Loucy (cell line): Measurements from ENCODE around the gene COA1.

Experiments
- H2AFZ ChIP-seq: fragments of 200-600 bp; sonication (generic); 2 replicates; pipeline ENCODE4 v1.6.0; 2016; ENCODE audit warnings: antibody characterized with exemption, mild to moderate bottlenecking, low read length, moderate library complexity
- H3F3A ChIP-seq: fragments of 200-600 bp; 2 replicates; pipeline ENCODE4 v1.6.0; 2016; ENCODE audit warnings: antibody characterized with exemption, low read depth, mild to moderate bottlenecking
- H3K27me3 ChIP-seq: fragments of 200-600 bp; sonication (generic); 2 replicates; pipeline ENCODE4 v1.6.1; 2014; ENCODE audit warnings: low read length, mild to moderate bottlenecking; ENCODE audit not compliant: insufficient read depth, poor library complexity, severe bottlenecking
- H3K36me3 ChIP-seq: fragments of 200-600 bp; sonication (generic); 2 replicates; pipeline ENCODE4 v1.6.1; 2016; ENCODE audit warnings: low read length; ENCODE audit not compliant: insufficient read depth
- H3K4me1 ChIP-seq: fragments of 200-600 bp; sonication (generic); 2 replicates; pipeline ENCODE4 v1.5.1; 2014; ENCODE audit warnings: low read length, mild to moderate bottlenecking; ENCODE audit not compliant: insufficient read depth, poor library complexity, severe bottlenecking
- H3K4me2 ChIP-seq: fragments of 200-600 bp; sonication (generic); 2 replicates; pipeline ENCODE4 v1.6.0; 2014; ENCODE audit warnings: antibody characterized with exemption, low read length, low read depth, mild to moderate bottlenecking; ENCODE audit not compliant: poor library complexity, severe bottlenecking
- H3K4me3 ChIP-seq: fragments of 200-600 bp; sonication (generic); 2 replicates; pipeline ENCODE4 v1.5.1; 2014; ENCODE audit warnings: low read length, mild to moderate bottlenecking, mixed read lengths; ENCODE audit not compliant: poor library complexity, severe bottlenecking
- H3K79me2 ChIP-seq: fragments of 200-600 bp; sonication (generic); 2 replicates; pipeline ENCODE4 v1.6.1; 2014; ENCODE audit warnings: low read length; ENCODE audit not compliant: insufficient read depth
- H3K9ac ChIP-seq: fragments of 200-600 bp; sonication (generic); 2 replicates; pipeline ENCODE4 v1.6.0; 2014; ENCODE audit warnings: mild to moderate bottlenecking, low read depth, low read length, moderate library complexity; ENCODE audit not compliant: poor library complexity, severe bottlenecking
- H3K9me2 ChIP-seq: fragments of 200-600 bp; sonication (generic); replicated peaks from 2 replicates; pipeline ENCODE4 v1.6.1; 2016; ENCODE audit warnings: low read depth, low read length, mixed read lengths
- H3K9me3 ChIP-seq: fragments of 200-600 bp; sonication (generic); 2 replicates; pipeline ENCODE4 v1.6.1; 2014; ENCODE audit warnings: mild to moderate bottlenecking, antibody characterized with exemption, low read length, low read depth; ENCODE audit not compliant: insufficient read depth
- H4K20me1 ChIP-seq: fragments of 200-600 bp; sonication (generic); 2 replicates; pipeline ENCODE4 v1.6.0; 2014; ENCODE audit warnings: antibody characterized with exemption, low read length, mild to moderate bottlenecking; ENCODE audit not compliant: insufficient read depth, poor library complexity, severe bottlenecking
- EZH2phosphoT487 ChIP-seq: fragments of 200-600 bp; IDR thresholded peaks from 2 replicates; pipeline ENCODE4 v1.6.1; 2018; ENCODE audit warnings: antibody characterized with exemption, mild to moderate bottlenecking, moderate library complexity, borderline replicate concordance
- TF ChIP-seq, protein P1 (sequence below): fragments of 200-600 bp; sonication (generic); conservative IDR thresholded peaks from 2 replicates; pipeline ENCODE4 v1.5.1; 2014; ENCODE audit warnings: mild to moderate bottlenecking, antibody characterized with exemption, low read length

The COA1 gene

DNA sequence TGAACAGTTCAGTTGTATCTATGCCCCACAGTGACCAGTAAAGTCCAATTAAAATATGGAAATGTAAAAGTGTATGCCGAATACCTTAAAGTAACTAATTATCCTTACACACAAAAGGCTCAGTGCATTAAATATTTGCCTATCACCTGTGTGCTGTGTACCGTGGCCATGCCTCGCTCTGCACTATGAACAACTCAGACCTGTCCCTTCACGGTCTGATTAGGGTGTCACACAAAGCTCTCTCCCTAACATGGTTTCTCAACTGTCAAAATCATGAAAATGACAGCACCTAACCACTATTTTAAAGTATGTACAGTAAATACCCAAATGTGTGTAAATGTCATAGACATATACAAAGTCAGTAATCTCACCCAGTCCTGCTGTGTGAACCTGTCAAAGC, 103.3 kb downstream of the COA1 start:
- H3K4me3 ChIP-seq: no peak overlapping the region
- H3K9ac ChIP-seq: no peak overlapping the region

DNA sequence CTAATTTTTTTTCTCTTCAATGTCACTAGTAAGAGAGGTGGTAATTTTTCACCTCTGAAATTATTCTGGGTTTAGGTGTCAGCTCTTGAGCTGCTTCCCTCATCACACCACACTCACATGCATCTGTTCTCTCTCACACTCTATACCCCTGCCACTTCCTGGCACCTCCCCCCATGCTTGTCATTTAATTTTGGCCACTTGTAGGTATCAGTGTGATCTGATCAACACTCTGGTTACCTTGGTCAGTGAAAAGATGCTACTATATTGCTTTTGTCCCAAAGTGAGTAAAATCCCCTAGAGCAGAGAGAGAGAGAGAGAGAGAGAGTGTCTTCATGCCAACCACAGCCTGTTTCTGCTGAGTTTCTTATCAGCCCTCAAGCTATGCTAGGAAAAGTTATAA, 103.9 kb downstream of the COA1 start:
- TF ChIP-seq, protein P1, sequence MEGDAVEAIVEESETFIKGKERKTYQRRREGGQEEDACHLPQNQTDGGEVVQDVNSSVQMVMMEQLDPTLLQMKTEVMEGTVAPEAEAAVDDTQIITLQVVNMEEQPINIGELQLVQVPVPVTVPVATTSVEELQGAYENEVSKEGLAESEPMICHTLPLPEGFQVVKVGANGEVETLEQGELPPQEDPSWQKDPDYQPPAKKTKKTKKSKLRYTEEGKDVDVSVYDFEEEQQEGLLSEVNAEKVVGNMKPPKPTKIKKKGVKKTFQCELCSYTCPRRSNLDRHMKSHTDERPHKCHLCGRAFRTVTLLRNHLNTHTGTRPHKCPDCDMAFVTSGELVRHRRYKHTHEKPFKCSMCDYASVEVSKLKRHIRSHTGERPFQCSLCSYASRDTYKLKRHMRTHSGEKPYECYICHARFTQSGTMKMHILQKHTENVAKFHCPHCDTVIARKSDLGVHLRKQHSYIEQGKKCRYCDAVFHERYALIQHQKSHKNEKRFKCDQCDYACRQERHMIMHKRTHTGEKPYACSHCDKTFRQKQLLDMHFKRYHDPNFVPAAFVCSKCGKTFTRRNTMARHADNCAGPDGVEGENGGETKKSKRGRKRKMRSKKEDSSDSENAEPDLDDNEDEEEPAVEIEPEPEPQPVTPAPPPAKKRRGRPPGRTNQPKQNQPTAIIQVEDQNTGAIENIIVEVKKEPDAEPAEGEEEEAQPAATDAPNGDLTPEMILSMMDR: no peak
- no peak for TF ChIP-seq EZH2phosphoT487

More for the DNA sequence above, 103.3 kb downstream of the COA1 start:
- Histone ChIP-seq H3K9me2 (no peaks in the 10 kb centered on the region), H3K4me2 (no peak overlapping the region), H3K4me1 (peaks cover 15% of the 10 kb centered on the region), H4K20me1 (peaks cover 18% of the 10 kb centered on the region), H3K79me2 (peaks cover 19% of the 10 kb centered on the region; the same call in 1 of the 2 replicates), H3K9me3 (no peaks in the 10 kb centered on the region), H2AFZ (no peak overlapping the region), H3K36me3 (peaks cover 75% of the 10 kb centered on the region), H3K27me3 (no peaks in the 10 kb centered on the region), H3F3A (no peaks in the 10 kb centered on the region; the same call in 1 of the 2 replicates)
- TF ChIP-seq EZH2phosphoT487: no peak
- TF ChIP-seq, protein P1: no peak

DNA sequence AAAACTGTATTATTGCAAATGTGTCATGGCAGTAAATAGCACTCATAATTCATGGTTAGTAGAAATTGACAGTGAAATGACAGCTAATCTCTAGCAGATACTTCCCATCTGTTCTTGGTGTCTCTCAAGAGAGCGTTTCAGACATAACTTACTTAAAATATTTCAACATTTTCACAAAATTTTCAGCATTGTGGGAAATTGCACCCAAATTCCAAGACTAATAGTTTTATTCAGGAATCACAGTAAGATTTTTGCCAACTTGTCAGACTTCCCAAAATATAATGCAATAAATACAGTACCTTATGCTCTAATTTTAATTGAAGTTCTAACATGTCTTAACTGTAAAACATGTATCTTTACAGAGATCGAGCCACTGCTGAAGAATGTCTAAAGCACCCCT, 105.2 kb downstream of the COA1 start:
- Histone ChIP-seq H3K9ac (no peak overlapping the region), H3K9me3 (no peaks in the 10 kb centered on the region), H3K9me2 (no peaks in the 10 kb centered on the region), H3F3A (no peaks in the 10 kb centered on the region; the same call in 1 of the 2 replicates), H2AFZ (no peak overlapping the region), H3K4me1 (peaks cover 15% of the 10 kb centered on the region), H3K4me3 (no peak overlapping the region), H3K4me2 (no peak overlapping the region), H4K20me1 (peaks cover 18% of the 10 kb centered on the region), H3K36me3 (peaks cover 77% of the 10 kb centered on the region), H3K27me3 (no peaks in the 10 kb centered on the region), H3K79me2 (peaks cover 17% of the 10 kb centered on the region; the same call in 1 of the 2 replicates)
- TF ChIP-seq EZH2phosphoT487: no peak
- TF ChIP-seq, protein P1: no peak

More for the DNA sequence above, 103.9 kb downstream of the COA1 start:
- Histone ChIP-seq H3K9ac (no peak overlapping the region), H3K4me1 (peaks cover 15% of the 10 kb centered on the region), H3K36me3 (peaks cover 75% of the 10 kb centered on the region), H3K79me2 (peaks cover 16% of the 10 kb centered on the region; the same call in 1 of the 2 replicates), H4K20me1 (peaks cover 18% of the 10 kb centered on the region), H3K9me3 (no peaks in the 10 kb centered on the region), H2AFZ (no peak overlapping the region), H3F3A (no peaks in the 10 kb centered on the region; the same call in 1 of the 2 replicates), H3K9me2 (no peaks in the 10 kb centered on the region), H3K4me3 (no peak overlapping the region), H3K27me3 (no peaks in the 10 kb centered on the region), H3K4me2 (peak overlapping the region; percentile 19)
